Mucosa of descending colon (tissue), 3 donors: ENCODE data around the gene FILIP1. TPM values are rescaled to one million over a fixed set of nuclear protein-coding genes. Genes with fewer than 3 reads are reported as not detected.

Experiments
- ATAC-seq: fragments of 200-7000 bp; cut with Tn5 transposase; one replicate; pipeline ENCODE4 v1.9.1; 2020; ENCODE audit warnings: mild to moderate bottlenecking, moderate library complexity
- DNase-seq, 3 donors: peaks; one replicate each; pipeline ENCODE4 v3.0.0-alpha.2; 2020
- H3K36me3 ChIP-seq: fragments of 200-600 bp; one replicate; pipeline ENCODE4 v1.8.0; 2021; ENCODE audit warnings: low read depth, mild to moderate bottlenecking
- H3K4me1 ChIP-seq: fragments of 200-600 bp; one replicate; pipeline ENCODE4 v1.8.0; 2021; ENCODE audit warnings: low read depth, mild to moderate bottlenecking
- H3K4me3 ChIP-seq: fragments of 200-600 bp; one replicate; pipeline ENCODE4 v1.8.0; 2021; ENCODE audit warnings: mild to moderate bottlenecking
- H3K9me3 ChIP-seq: fragments of 200-600 bp; one replicate; pipeline ENCODE4 v1.8.0; 2021; ENCODE audit warnings: mild to moderate bottlenecking
- CTCF ChIP-seq: fragments of 200-600 bp; IDR thresholded peaks from one replicate; pipeline ENCODE4 v1.8.0; 2022; ENCODE audit warnings: antibody characterized with exemption, mild to moderate bottlenecking
- intact Hi-C, 2 donors: fragments of 100-400 bp; cut with DNase I in 1 of 2; cut with micrococcal nuclease in 1 of 2; formaldehyde crosslinking; loops; one replicate each; pipeline versions ENCODE4 v1.11.0 to v1.11.1; 2022; cut with DNase I, micrococcal nuclease
- total RNA-seq, 3 donors: library from RNA; stranded (reverse); fragmentation: NEBNext Ultra II Directional in 2 of 3; extraction: Animal tissue kit (Norgen Biotek cat#: 25700) in 2 of 3; gene quantifications; one replicate each; pipeline versions ENCODE4 v1.2.1 to v1.2.4, GENCODE V29; 2021 to 2023
- donor health status: DM: no; HTN: no; CAD: no; lungs with moderate emphysema.
- donor health status: DM: no; HTN: no; CAD: no.
- donor health status: DM: no; HTN: yes; CAD: no.

FILIP1 gene
- total RNA-seq, 3 donors from 2014 or later, result 1.0 to 49.8 (median 3.6) TPM

GRCh38 chr6:75466636-75467035 lies 27.0 kb downstream of the FILIP1 start:
- no peaks in the 10 kb centered on the region for H3K36me3 ChIP-seq
- H3K9me3 ChIP-seq, result no peaks in the 10 kb centered on the region
- H3K4me1 ChIP-seq, result no peaks in the 10 kb centered on the region
- DNase-seq (no peak), ATAC-seq (no peak)
- TF ChIP-seq CTCF, result no peak
- intact Hi-C loops, result no loop called here
- H3K4me3 ChIP-seq, result no peak overlapping the region

GRCh38 chr6:75463908-75464307 lies 29.7 kb downstream of the FILIP1 start:
- H3K36me3 ChIP-seq, result no peaks in the 10 kb centered on the region
- DNase-seq (no peak), ATAC-seq (no peak)
- H3K4me1 ChIP-seq, result no peaks in the 10 kb centered on the region
- no peaks in the 10 kb centered on the region for H3K9me3 ChIP-seq
- H3K4me3 ChIP-seq, result no peak overlapping the region
- TF ChIP-seq CTCF, result no peak
- intact Hi-C loops, result no loop called here

GRCh38 chr6:75463061-75463460 lies 30.5 kb downstream of the FILIP1 start:
- no peak for TF ChIP-seq CTCF
- ATAC-seq (no peak), DNase-seq (no peak)
- Histone ChIP-seq H3K4me1 (no peaks in the 10 kb centered on the region), H3K36me3 (no peaks in the 10 kb centered on the region), H3K4me3 (no peak overlapping the region), H3K9me3 (no peaks in the 10 kb centered on the region)
- intact Hi-C loops, result no loop called here

GRCh38 chr6:75460681-75461080 lies 32.9 kb downstream of the FILIP1 start:
- Histone ChIP-seq H3K9me3 (no peaks in the 10 kb centered on the region), H3K36me3 (no peaks in the 10 kb centered on the region), H3K4me1 (no peaks in the 10 kb centered on the region), H3K4me3 (no peak overlapping the region)
- intact Hi-C loops, result no loop called here
- TF ChIP-seq CTCF, result no peak
- DNase-seq (no peak), ATAC-seq (no peak)

GRCh38 chr6:75458895-75459294 lies 34.7 kb downstream of the FILIP1 start:
- no peak for DNase-seq
- TF ChIP-seq CTCF, result no peak
- intact Hi-C loops, result no loop called here
- no peak for ATAC-seq
- Histone ChIP-seq H3K36me3 (no peaks in the 10 kb centered on the region), H3K4me3 (no peak overlapping the region), H3K4me1 (no peaks in the 10 kb centered on the region), H3K9me3 (no peaks in the 10 kb centered on the region)

GRCh38 chr6:75450903-75451302 lies 42.7 kb downstream of the FILIP1 start:
- no peak for TF ChIP-seq CTCF
- Histone ChIP-seq H3K4me1 (no peaks in the 10 kb centered on the region), H3K36me3 (no peaks in the 10 kb centered on the region), H3K4me3 (no peak overlapping the region), H3K9me3 (no peaks in the 10 kb centered on the region)
- DNase-seq (no peak), ATAC-seq (no peak)
- intact Hi-C loops, result no loop called here
